Fibroblast of villous mesenchyme (primary cell): ENCODE results near the gene FPR1. TPM values are rescaled to one million over a fixed set of nuclear protein-coding genes. Genes with fewer than 3 reads are reported as not detected.

ENCODE experiments used
- DNase-seq: peaks from one replicate; pipeline ENCODE4 v3.0.0-alpha.2; 2010; ENCODE audit warnings: low read depth
- H3K4me3 ChIP-seq: 2 replicates; pipeline ENCODE4 v1.5.1; 2011; ENCODE audit warnings: low read depth, mild to moderate bottlenecking, low read length
- total RNA-seq: library from RNA; depleted of rRNA; stranded (reverse); fragments of >200 nt; gene quantifications from 2 replicates; pipeline ENCODE4 v1.2.3, GENCODE V29; 2012
- TF ChIP-seq, protein P1 (sequence below): IDR thresholded peaks from 2 replicates; pipeline ENCODE4 v1.5.1; 2012; ENCODE audit warnings: low read depth, mild to moderate bottlenecking, low read length; ENCODE audit not compliant: insufficient read depth

FPR1 gene
- total RNA-seq, 1 donor, result not detected

DNA sequence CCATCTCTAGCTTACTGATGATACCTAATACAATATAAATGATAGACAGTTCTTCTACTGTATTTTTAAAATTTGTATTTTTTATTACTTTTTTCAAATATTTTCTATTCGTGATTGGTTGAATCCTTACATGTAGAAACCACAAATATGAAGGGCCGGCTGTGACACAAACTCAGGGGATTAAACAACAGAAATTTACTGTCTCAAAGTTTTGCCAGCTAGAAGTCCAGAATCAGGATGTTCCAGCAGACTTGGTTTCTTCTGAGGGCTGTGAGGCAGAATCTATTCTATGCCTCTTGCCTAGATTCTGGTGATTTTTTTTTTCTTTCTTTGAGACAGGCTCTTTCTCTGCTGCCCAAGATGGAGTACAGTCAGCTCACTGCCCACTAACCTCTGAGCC is 13.8 kb downstream of the FPR1 start:
- TF ChIP-seq, protein P1, sequence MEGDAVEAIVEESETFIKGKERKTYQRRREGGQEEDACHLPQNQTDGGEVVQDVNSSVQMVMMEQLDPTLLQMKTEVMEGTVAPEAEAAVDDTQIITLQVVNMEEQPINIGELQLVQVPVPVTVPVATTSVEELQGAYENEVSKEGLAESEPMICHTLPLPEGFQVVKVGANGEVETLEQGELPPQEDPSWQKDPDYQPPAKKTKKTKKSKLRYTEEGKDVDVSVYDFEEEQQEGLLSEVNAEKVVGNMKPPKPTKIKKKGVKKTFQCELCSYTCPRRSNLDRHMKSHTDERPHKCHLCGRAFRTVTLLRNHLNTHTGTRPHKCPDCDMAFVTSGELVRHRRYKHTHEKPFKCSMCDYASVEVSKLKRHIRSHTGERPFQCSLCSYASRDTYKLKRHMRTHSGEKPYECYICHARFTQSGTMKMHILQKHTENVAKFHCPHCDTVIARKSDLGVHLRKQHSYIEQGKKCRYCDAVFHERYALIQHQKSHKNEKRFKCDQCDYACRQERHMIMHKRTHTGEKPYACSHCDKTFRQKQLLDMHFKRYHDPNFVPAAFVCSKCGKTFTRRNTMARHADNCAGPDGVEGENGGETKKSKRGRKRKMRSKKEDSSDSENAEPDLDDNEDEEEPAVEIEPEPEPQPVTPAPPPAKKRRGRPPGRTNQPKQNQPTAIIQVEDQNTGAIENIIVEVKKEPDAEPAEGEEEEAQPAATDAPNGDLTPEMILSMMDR, result no peak
- peak; percentile 55 for DNase-seq
- H3K4me3 ChIP-seq, result no peak overlapping the region

DNA sequence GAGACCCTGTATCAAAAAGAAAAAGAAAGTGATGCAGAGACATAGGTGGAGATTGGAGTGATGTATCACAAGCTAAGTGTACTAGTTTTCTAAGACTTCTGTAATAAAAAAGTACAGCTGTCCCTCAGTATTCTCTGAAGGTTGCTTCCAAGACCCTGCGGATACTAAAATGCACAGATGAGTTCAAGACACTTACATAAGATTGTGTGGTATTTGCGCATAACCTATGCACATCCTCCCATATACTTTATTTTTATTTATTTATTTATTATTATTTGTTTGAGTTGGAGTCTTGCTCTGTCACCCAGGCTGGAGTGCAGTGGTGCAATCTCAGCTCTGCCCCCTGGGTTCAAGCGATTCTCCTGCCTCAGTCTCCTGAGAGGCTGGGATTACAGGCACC is 14.3 kb downstream of the FPR1 start:
- TF ChIP-seq, protein P1, result no peak
- no peak overlapping the region for H3K4me3 ChIP-seq
- DNase-seq, result no peak

DNA sequence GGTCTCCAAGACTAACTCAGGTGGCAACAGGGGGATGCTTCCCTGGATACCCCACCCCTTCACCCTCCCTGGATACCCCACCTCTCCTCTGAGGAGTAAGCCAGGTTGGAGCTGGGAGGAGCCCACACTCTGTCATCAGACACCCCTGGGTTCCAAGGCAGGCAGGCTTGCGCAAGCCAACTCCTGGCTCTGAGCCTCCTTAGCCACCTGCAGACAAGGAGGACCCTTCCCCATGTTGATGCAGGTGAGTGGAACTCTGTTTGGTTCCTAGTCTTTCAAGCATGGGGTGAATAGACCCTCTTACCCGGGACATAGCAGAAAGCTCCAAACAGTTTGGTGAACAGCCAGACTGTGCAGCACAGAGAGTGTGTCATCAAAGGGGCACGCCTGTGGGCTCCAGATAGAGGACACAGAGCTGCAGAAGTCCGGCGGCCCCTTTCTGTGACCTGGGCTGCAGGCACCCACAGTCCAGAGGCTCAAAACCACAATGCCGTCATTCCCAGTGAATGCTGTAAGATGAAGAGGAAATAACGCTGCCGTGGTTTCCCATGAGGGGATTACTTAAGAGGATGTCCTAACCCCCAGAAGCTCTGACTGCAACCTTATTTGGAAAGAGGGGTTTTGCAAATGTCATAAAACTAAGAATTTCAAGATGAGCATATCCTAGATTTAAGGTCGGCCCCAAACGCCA is 15.8 kb downstream of the FPR1 start:
- no peak overlapping the region for H3K4me3 ChIP-seq
- TF ChIP-seq, protein P1, result no peak
- peak; percentile 98 for DNase-seq

DNA sequence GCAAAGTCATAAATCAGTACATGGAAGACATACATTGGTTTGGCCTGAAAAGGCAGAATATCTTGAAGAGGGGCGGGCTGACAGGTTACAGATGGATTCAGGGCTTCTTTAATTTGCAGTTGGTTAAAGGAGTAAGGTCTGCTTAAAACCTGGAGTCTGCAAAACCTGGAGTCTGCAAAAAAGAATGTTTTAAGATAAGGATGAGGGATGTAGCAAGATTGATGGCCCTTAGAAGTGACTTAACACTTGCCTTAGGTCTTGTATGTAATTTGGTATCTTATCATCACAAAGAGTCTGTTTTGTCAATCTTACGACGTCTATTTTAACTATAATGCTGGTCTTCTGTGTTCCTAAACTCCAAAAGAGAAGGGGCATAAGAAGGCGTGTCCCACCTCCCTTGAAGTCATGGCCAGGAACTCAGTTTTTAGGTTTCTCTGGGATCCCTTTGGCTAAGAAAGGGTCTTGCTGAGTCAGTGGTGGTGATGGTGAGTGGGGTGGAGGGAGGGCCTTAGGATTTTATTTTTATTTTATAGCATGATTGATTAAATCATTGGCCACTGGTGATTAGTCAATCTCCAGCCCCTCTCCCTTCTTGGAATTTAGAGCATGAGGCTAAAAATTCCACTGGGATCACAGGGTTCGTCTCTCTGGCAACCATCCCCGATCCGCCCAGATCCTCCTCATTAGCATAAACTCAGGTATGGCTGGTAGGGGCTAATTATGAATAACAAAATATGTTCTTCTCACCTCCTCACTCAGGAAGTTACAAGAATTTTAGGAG is 17.7 kb downstream of the FPR1 start:
- DNase-seq, result no peak
- TF ChIP-seq, protein P1, result no peak
- no peak overlapping the region for H3K4me3 ChIP-seq

DNA sequence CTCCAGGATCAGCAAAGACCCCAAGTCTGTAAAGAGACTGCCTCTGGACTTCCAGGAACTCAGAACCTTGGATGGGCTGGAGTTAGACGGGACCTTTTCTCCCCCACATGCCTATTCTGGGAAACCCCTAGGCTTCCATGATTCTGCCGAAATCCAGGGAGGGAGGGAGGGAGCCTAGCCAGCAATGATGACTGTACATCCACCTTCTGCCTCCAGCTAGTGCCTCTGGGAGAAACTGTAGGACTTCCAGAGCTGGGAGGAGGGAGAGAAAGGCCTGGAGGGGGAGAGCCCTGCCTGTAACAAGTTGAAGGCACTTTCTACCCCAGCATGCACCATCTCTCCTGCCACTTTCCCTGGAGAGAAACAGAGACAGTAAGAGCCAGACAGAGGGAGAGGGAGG is 21.9 kb downstream of the FPR1 start:
- TF ChIP-seq, protein P1, result no peak
- H3K4me3 ChIP-seq, result no peak overlapping the region
- DNase-seq, result no peak

GRCh38 chr19:51727349-51727880 is 24.3 kb downstream of the FPR1 start:
- peak; percentile 67 for DNase-seq
- no peak overlapping the region for H3K4me3 ChIP-seq
- TF ChIP-seq, protein P1, result no peak
